A549 (cell line): ENCODE results near the gene NINL. TPM values are rescaled to one million over a fixed set of nuclear protein-coding genes. Genes with fewer than 3 reads are reported as not detected.

ENCODE experiments used
- ATAC-seq, 2 experiments: fragments of 200-7000 bp in 1 of 2; fragments of >200 bp in 1 of 2; cut with Nextera tagmentation in 1 of 2; cut with Tn5 transposase in 1 of 2; 3 replicates each; pipeline versions ENCODE4 v1.8.0 to v1.9.1; 2018 to 2020; ENCODE audit warnings: mild to moderate bottlenecking in 1 of 2, moderate library complexity in 1 of 2
- CTCF ChIA-PET: fragments of 300-600 bp; sonication (Branson Sonifier 250); formaldehyde crosslinking; extraction: SDS; loops from one replicate; lab custom pipeline; 2021; ENCODE audit warnings: antibody characterized with exemption, inconsistent platforms; lab: Yijun Ruan, JAX
- POLR2A ChIA-PET: fragments of 350-600 bp; formaldehyde crosslinking; extraction: SDS; loops from one replicate; lab custom pipeline; 2021; ENCODE audit warnings: antibody characterized with exemption, inconsistent platforms; lab: Yijun Ruan, JAX
- DNase-seq, 2 experiments: peaks; one replicate each; pipeline versions ENCODE4 v3.0.0 to v3.0.0-alpha.2; 2011 to 2016; ENCODE audit warnings: low read depth in 1 of 2, low spot score in 1 of 2
- FAIRE-seq: peaks from 2 replicates; lab custom pipeline; 2011; peaks lifted over from hg19 to GRCh38; lab: Jason Lieb, UNC
- H3K27ac ChIP-seq, 2 experiments: fragments of >200 bp; sonication (Bioruptor Twin); formaldehyde crosslinking; 3 replicates each; pipeline ENCODE4 v1.5.1; 2016 to 2017
- H3K4me1 ChIP-seq: fragments of >200 bp; sonication (Bioruptor Twin); formaldehyde crosslinking; 3 replicates; pipeline ENCODE4 v1.6.1; 2016
- H3K4me2 ChIP-seq: fragments of >200 bp; sonication (Bioruptor Twin); formaldehyde crosslinking; 3 replicates; pipeline ENCODE4 v1.6.1; 2016
- H3K4me3 ChIP-seq: fragments of >200 bp; sonication (Bioruptor Twin); formaldehyde crosslinking; 3 replicates; pipeline ENCODE4 v1.5.1; 2016
- H3K9me3 ChIP-seq: fragments of >200 bp; sonication (Bioruptor Twin); formaldehyde crosslinking; 3 replicates; pipeline ENCODE4 v1.6.1; 2016
- CBX2 ChIP-seq: fragments of 200-600 bp; sonication (generic); IDR thresholded peaks from 2 replicates; pipeline ENCODE4 v1.6.1; 2016; ENCODE audit warnings: low read depth, mild to moderate bottlenecking, borderline replicate concordance
- CEBPB ChIP-seq, 2 experiments: fragments of >200 bp in 1 of 2; sonication (Bioruptor Twin) in 1 of 2; formaldehyde crosslinking in 1 of 2; IDR thresholded peaks; 2 replicates each; pipeline ENCODE4 v1.6.1; 2012 to 2016
- CHD2 ChIP-seq: fragments of 150-350 bp; IDR thresholded peaks from 2 replicates; pipeline ENCODE4 v1.6.1; 2014; ENCODE audit warnings: low read length; ENCODE audit not compliant: partially characterized antibody
- EHF ChIP-seq: fragments of 250-450 bp; sonication (Bioruptor Pico); IDR thresholded peaks from 2 replicates; pipeline ENCODE4 v1.5.0; 2020; ENCODE audit warnings: mild to moderate bottlenecking
- EHMT2 ChIP-seq: fragments of 200-600 bp; sonication (generic); IDR thresholded peaks from 2 replicates; pipeline ENCODE4 v1.6.1; 2016; ENCODE audit warnings: antibody characterized with exemption, low read depth, mild to moderate bottlenecking, moderate library complexity
- FOSB ChIP-seq: fragments of 250-450 bp; sonication (Bioruptor Pico); IDR thresholded peaks from 2 replicates; pipeline ENCODE4 v1.5.0; 2020; ENCODE audit warnings: mild to moderate bottlenecking, moderate library complexity
- FOSL2 ChIP-seq, 2 experiments: fragments of 450-650 bp in 1 of 2; fragments of >200 bp in 1 of 2; sonication (Bioruptor Twin) in 1 of 2; formaldehyde crosslinking; IDR thresholded peaks; 2 replicates each; pipeline versions ENCODE4 v1.5.0 to v1.6.1; 2016 to 2020; ENCODE audit warnings: mild to moderate bottlenecking in 1 of 2, moderate library complexity in 1 of 2
- FOXS1 ChIP-seq: fragments of 250-450 bp; sonication (Bioruptor Pico); IDR thresholded peaks from 2 replicates; pipeline ENCODE4 v1.5.0; 2020; ENCODE audit warnings: mild to moderate bottlenecking, moderate library complexity
- HMGXB4 ChIP-seq: fragments of 250-450 bp; sonication (Bioruptor Pico); IDR thresholded peaks from 2 replicates; pipeline ENCODE4 v1.5.0; 2021; ENCODE audit warnings: mild to moderate bottlenecking, moderate library complexity, borderline replicate concordance
- HOXB13 ChIP-seq: fragments of 250-450 bp; sonication (Bioruptor Pico); IDR thresholded peaks from 2 replicates; pipeline ENCODE4 v1.5.0; 2020; ENCODE audit warnings: low read depth, mild to moderate bottlenecking, moderate library complexity
- HOXB5 ChIP-seq: fragments of 250-450 bp; sonication (Bioruptor Pico); IDR thresholded peaks from 2 replicates; pipeline ENCODE4 v1.5.0; 2020; ENCODE audit warnings: mild to moderate bottlenecking, moderate library complexity
- KDM1A ChIP-seq: fragments of 200-600 bp; sonication (generic); IDR thresholded peaks from 2 replicates; pipeline ENCODE4 v1.6.1; 2016; ENCODE audit warnings: low read depth, mild to moderate bottlenecking
- KDM5A ChIP-seq: fragments of 200-600 bp; sonication (generic); IDR thresholded peaks from 2 replicates; pipeline ENCODE4 v1.6.1; 2016; ENCODE audit warnings: antibody characterized with exemption, mild to moderate bottlenecking
- NFE2L2 ChIP-seq: fragments of 150-350 bp; conservative IDR thresholded peaks from 2 replicates; pipeline ENCODE4 v1.6.1; 2014; ENCODE audit warnings: low read length
- NPAS2 ChIP-seq: fragments of 250-450 bp; sonication (Bioruptor Pico); IDR thresholded peaks from 2 replicates; pipeline ENCODE4 v1.8.0; 2022; ENCODE audit warnings: mild to moderate bottlenecking, moderate library complexity, borderline replicate concordance
- PHF8 ChIP-seq: fragments of 200-600 bp; sonication (generic); IDR thresholded peaks from 2 replicates; pipeline ENCODE4 v1.6.1; 2016; ENCODE audit warnings: low read depth, mild to moderate bottlenecking, antibody characterized with exemption, moderate library complexity, borderline replicate concordance
- POLR2AphosphoS2 ChIP-seq: conservative IDR thresholded peaks from 2 replicates; pipeline ENCODE4 v1.6.1; 2012; ENCODE audit warnings: low read length, improper control_type of control experiment, inconsistent platforms
- RAD21 ChIP-seq, 2 experiments: fragments of >200 bp in 1 of 2; sonication (Bioruptor Twin) in 1 of 2; formaldehyde crosslinking in 1 of 2; IDR thresholded peaks in 1 of 2; conservative IDR thresholded peaks in 1 of 2; 2 replicates in 1 of 2; 3 replicates in 1 of 2; pipeline ENCODE4 v1.6.1; 2012 to 2018; ENCODE audit warnings: inconsistent platforms in 1 of 2
- RARB ChIP-seq: fragments of 250-450 bp; sonication (Bioruptor Pico); IDR thresholded peaks from 2 replicates; pipeline ENCODE4 v1.8.0; 2021; ENCODE audit warnings: mild to moderate bottlenecking, moderate library complexity
- SMC3 ChIP-seq: fragments of >200 bp; sonication (Bioruptor Twin); formaldehyde crosslinking; IDR thresholded peaks from 3 replicates; pipeline ENCODE4 v1.6.1; 2018; ENCODE audit warnings: inconsistent platforms
- SREBF2 ChIP-seq: fragments of 450-650 bp; IDR thresholded peaks from 2 replicates; pipeline ENCODE4 v1.6.1; 2014; ENCODE audit warnings: mild to moderate bottlenecking, moderate library complexity
- ZNF302 ChIP-seq: fragments of 250-450 bp; sonication (Bioruptor Pico); IDR thresholded peaks from 2 replicates; pipeline ENCODE4 v1.9.0; 2021; ENCODE audit warnings: inconsistent platforms, mild to moderate bottlenecking, moderate library complexity
- ZSCAN20 ChIP-seq: fragments of 250-450 bp; sonication (Bioruptor Pico); IDR thresholded peaks from 2 replicates; pipeline ENCODE4 v1.8.0; 2022; ENCODE audit warnings: mild to moderate bottlenecking, moderate library complexity
- WGBS: methylation state at CpG from one replicate; pipeline ENCODE4 v1.1.6; 2017; ENCODE audit errors: missing lambda C conversion rate; 5-methylcytosine and 5-hydroxymethylcytosine counted together
- polyA plus RNA-seq, 4 experiments: library from polyadenylated mRNA; depleted of rRNA in 3 of 4; stranded (reverse); fragments of >200 nt; fragmentation: RNase III in 1 of 4; extraction: RNeasy Plus Mini Kit Qiagen cat#74134 plus additional on column Dnase treatment in 1 of 4; gene quantifications; 2 replicates in 3 of 4; 3 replicates in 1 of 4; pipeline ENCODE4 v1.2.3, GENCODE V29; 2011 to 2017
- TF ChIP-seq, protein P1 (sequence below): fragments of >200 bp; sonication (Bioruptor Twin); formaldehyde crosslinking; IDR thresholded peaks from 3 replicates; pipeline ENCODE4 v1.5.1; 2016

NINL gene
- polyA plus RNA-seq, 2 of the 4 experiments (the other 2 are of a cell fraction) = 20.2 to 22.4 TPM

GRCh38 chr20:25465243-25466135 lies 119.8 kb downstream of the NINL start:
- TF ChIP-seq SMC3 (no peak), KDM1A (no peak), SREBF2 (no peak), CBX2 (no peak), NFE2L2 (no peak), PHF8 (no peak), NPAS2 (CRISPR knock-in tag) (no peak), FOXS1 (no peak), EHMT2 (no peak), ZSCAN20 (no peak), HOXB5 (CRISPR knock-in tag) (no peak), CEBPB (IDR thresholded peaks at IDR 0.05) (no peak), KDM5A (no peak), RAD21 (conservative IDR thresholded peaks at IDR 0.05 in 1 of 2, IDR thresholded peaks at IDR 0.05 in 1 of 2) (no peak), FOSL2 (IDR thresholded peaks at IDR 0.05) (no peak), FOSL2 (CRISPR knock-in tag; IDR thresholded peaks at IDR 0.05) (no peak)
- TF ChIP-seq, protein P1, sequence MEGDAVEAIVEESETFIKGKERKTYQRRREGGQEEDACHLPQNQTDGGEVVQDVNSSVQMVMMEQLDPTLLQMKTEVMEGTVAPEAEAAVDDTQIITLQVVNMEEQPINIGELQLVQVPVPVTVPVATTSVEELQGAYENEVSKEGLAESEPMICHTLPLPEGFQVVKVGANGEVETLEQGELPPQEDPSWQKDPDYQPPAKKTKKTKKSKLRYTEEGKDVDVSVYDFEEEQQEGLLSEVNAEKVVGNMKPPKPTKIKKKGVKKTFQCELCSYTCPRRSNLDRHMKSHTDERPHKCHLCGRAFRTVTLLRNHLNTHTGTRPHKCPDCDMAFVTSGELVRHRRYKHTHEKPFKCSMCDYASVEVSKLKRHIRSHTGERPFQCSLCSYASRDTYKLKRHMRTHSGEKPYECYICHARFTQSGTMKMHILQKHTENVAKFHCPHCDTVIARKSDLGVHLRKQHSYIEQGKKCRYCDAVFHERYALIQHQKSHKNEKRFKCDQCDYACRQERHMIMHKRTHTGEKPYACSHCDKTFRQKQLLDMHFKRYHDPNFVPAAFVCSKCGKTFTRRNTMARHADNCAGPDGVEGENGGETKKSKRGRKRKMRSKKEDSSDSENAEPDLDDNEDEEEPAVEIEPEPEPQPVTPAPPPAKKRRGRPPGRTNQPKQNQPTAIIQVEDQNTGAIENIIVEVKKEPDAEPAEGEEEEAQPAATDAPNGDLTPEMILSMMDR = no peak
- ChIA-PET CTCF (interaction anchor here (1.2 to 1.4 kb wide), 2 partner anchors 12 to 30 kb away, joined by 3 to 5 read pairs; no protein-coding TSS in a partner anchor), POLR2A (no interaction called here)
- Histone ChIP-seq H3K4me3 (no peak overlapping the region), H3K27ac (no peak overlapping the region), H3K4me2 (no peak overlapping the region), H3K4me1 (no peaks in the 10 kb centered on the region), H3K9me3 (no peaks in the 10 kb centered on the region)
- DNase-seq = no peak
- WGBS = 89% methylated on average over 15 of the region's 15 CpGs
- FAIRE-seq = no peak
- ATAC-seq = no peak

DNA sequence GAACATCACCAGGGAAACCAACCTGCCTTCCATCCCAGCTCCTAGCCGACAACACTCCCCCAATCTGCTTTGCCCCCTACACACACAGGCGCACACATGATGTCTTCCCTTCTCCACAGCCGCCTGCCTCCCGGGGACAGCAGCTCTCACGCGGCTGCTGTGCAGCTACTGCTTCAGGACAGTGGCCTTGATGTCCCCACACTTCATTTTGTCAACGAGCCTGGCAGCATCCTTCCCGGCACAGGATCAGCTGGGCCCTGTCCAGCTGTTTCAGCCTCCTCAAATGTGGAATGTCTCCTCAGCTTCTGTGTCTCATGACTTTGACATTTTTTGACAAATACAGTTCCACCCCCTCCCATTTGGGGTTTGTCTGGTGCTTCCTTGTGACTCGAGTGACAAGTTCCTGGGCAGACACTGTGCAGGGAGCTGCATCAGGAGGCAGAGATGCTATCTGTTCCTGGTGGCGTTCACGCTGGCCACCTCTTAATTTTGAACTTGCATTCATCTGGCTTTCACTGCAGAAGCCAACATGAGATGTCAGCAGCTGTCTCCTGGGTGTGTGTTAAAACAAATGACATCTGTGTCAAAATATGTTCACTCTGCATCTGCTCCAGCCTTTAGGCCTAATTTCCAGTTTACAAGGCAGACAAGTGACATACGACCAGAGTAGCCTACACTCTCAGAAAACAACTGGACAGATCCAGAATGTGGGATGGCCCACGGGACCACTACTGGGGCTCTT lies 120.7 kb downstream of the NINL start:
- no peak for FAIRE-seq
- Histone ChIP-seq H3K4me3 (no peak overlapping the region), H3K27ac (no peak overlapping the region), H3K4me1 (no peaks in the 10 kb centered on the region), H3K9me3 (no peaks in the 10 kb centered on the region), H3K4me2 (no peak overlapping the region)
- no peak for TF ChIP-seq CEBPB (IDR thresholded peaks at IDR 0.05)
- no peak for TF ChIP-seq FOSB
- TF ChIP-seq, protein P1 = no peak
- TF ChIP-seq RARB (CRISPR knock-in tag) = no peak
- TF ChIP-seq POLR2AphosphoS2 = no peak
- no peak for TF ChIP-seq EHF
- TF ChIP-seq PHF8 = no peak
- no peak for TF ChIP-seq HOXB5 (CRISPR knock-in tag)
- TF ChIP-seq CHD2 = no peak
- no peak for TF ChIP-seq ZNF302 (CRISPR knock-in tag)
- TF ChIP-seq HMGXB4 = no peak
- TF ChIP-seq HOXB13 (CRISPR knock-in tag) = no peak
- CTCF ChIA-PET = interaction anchor here (1.0 to 1.9 kb wide), 3 partner anchors 11 to 170 kb away, joined by 3 to 6 read pairs (median 5); no protein-coding TSS in a partner anchor
- DNase-seq = no peak
- 87% methylated on average over 13 of the region's 13 CpGs for WGBS
- no peak for ATAC-seq
- POLR2A ChIA-PET = no interaction called here
